Measurements from ENCODE around the gene ASS1.

Gene ASS1

DNA sequence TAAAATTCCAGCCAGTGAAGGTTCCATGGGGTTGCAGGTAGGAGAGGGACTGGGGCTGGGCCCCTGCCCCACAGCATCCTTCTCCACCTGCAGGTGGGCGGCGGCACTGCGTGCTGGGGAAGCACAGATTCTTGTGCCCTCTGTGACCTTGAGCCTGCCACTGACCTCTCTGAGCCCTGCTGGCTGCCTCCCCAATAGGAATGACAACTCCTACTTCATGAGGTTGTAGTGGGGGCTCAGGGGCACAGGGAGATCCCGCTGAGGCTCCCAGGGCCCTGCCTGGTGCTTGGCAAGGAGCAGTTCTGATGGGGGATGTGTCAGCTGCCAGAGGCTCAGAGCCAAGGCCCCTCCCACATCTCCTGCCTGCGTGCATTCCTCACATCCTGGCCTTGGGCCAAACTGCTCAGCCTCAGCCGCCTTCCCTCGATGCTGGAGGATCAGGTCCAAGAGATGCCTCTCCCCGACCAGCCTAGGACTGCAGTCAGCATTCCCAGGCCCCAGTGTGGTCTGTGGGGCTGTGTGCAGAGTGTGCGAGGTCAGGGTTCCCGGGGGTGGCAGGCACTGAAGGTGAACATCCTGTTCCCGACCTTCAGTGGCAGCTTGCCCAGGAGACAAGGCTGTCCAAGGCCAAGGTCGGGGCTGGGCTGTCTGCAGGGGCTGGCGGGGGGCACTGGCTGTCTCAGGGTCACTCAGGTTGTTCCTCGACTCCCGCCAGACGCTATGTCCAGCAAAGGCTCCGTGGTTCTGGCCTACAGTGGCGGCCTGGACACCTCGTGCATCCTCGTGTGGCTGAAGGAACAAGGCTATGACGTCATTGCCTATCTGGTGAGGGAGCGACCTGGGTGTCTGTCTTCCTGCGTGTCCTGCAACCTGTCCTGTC is 7.0 kb downstream of the ASS1 start (continued):
- TF ChIP-seq ZNF792 (tag by site-specific recombination; IDR thresholded peaks at IDR 0.05) (no peak), ZNF184 (tag by site-specific recombination; IDR thresholded peaks at IDR 0.05) (no peak), ZNF677 (tag by site-specific recombination; IDR thresholded peaks at IDR 0.05) (no peak), ATF2 (tag by site-specific recombination; IDR thresholded peaks at IDR 0.05; ENCODE audit: low read depth) (peak; percentile 87), ZNF26 (tag by site-specific recombination; IDR thresholded peaks at IDR 0.05) (no peak), TRIM28 (IDR thresholded peaks at IDR 0.05; ENCODE audit: borderline replicate concordance, low read length) (no peak), ZNF660 (tag by site-specific recombination; IDR thresholded peaks at IDR 0.05) (peak; percentile 96; the same call in 1 of the 2 replicates), ZNF670 (tag by site-specific recombination; IDR thresholded peaks at IDR 0.05; ENCODE audit: low read depth) (no peak), ZNF558 (tag by site-specific recombination; IDR thresholded peaks at IDR 0.05) (no peak), ZNF610 (tag by site-specific recombination; IDR thresholded peaks at IDR 0.05; ENCODE audit: borderline replicate concordance) (no peak), ZNF155 (tag by site-specific recombination; IDR thresholded peaks at IDR 0.05) (no peak), ZNF560 (tag by site-specific recombination; IDR thresholded peaks at IDR 0.05; ENCODE audit: borderline replicate concordance) (no peak), ZSCAN30 (tag by site-specific recombination; IDR thresholded peaks at IDR 0.05) (no peak), ZNF777 (tag by site-specific recombination; IDR thresholded peaks at IDR 0.05; ENCODE audit: borderline replicate concordance) (no peak), ZNF433 (tag by site-specific recombination; IDR thresholded peaks at IDR 0.05; ENCODE audit: low read depth) (no peak), ZNF324 (tag by site-specific recombination; IDR thresholded peaks at IDR 0.05) (no peak), ZNF785 (tag by site-specific recombination; IDR thresholded peaks at IDR 0.05) (no peak), ZNF114 (tag by site-specific recombination; IDR thresholded peaks at IDR 0.05) (no peak), ZNF416 (tag by site-specific recombination; IDR thresholded peaks at IDR 0.05) (no peak), ZBTB21 (tag by site-specific recombination; IDR thresholded peaks at IDR 0.05) (no peak; the same call in 1 of the 2 replicates), ZNF654 (tag by site-specific recombination; IDR thresholded peaks at IDR 0.05; ENCODE audit: low read depth) (no peak), SALL2 (tag by site-specific recombination; IDR thresholded peaks at IDR 0.05; ENCODE audit: borderline replicate concordance) (no peak), ZNF366 (tag by site-specific recombination; conservative IDR thresholded peaks at IDR 0.05) (peak; percentile 50; the same call in 1 of the 2 replicates), OSR2 (tag by site-specific recombination; IDR thresholded peaks at IDR 0.05) (no peak; the same call in 1 of the 2 replicates), OVOL3 (tag by site-specific recombination; IDR thresholded peaks at IDR 0.05) (no peak), ZNF24 (tag by site-specific recombination; IDR thresholded peaks at IDR 0.05) (0 out of 2 replicates have a peak, but pooled peaks have one; percentile 24), ZNF132 (tag by site-specific recombination; IDR thresholded peaks at IDR 0.05; ENCODE audit: borderline replicate concordance) (no peak), ZBTB1 (tag by site-specific recombination; IDR thresholded peaks at IDR 0.05) (no peak), ZNF341 (tag by site-specific recombination; IDR thresholded peaks at IDR 0.05; ENCODE audit: low read depth) (no peak), ZNF274 (IDR thresholded peaks at IDR 0.05; ENCODE audit: low read length) (no peak), ZNF274 (tag by site-specific recombination; IDR thresholded peaks at IDR 0.05; ENCODE audit: borderline replicate concordance) (no peak), ZNF214 (tag by site-specific recombination; IDR thresholded peaks at IDR 0.05; ENCODE audit: borderline replicate concordance) (no peak), ZNF423 (tag by site-specific recombination; IDR thresholded peaks at IDR 0.05) (no peak), ZNF112 (tag by site-specific recombination; IDR thresholded peaks at IDR 0.05) (no peak)
- TF ChIP-seq, protein P1, sequence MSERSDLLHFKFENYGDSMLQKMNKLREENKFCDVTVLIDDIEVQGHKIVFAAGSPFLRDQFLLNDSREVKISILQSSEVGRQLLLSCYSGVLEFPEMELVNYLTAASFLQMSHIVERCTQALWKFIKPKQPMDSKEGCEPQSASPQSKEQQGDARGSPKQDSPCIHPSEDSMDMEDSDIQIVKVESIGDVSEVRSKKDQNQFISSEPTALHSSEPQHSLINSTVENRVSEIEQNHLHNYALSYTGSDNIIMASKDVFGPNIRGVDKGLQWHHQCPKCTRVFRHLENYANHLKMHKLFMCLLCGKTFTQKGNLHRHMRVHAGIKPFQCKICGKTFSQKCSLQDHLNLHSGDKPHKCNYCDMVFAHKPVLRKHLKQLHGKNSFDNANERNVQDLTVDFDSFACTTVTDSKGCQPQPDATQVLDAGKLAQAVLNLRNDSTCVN (tag by site-specific recombination; optimal IDR thresholded peaks at IDR 0.05), result no peak
- TF ChIP-seq, protein P2, sequence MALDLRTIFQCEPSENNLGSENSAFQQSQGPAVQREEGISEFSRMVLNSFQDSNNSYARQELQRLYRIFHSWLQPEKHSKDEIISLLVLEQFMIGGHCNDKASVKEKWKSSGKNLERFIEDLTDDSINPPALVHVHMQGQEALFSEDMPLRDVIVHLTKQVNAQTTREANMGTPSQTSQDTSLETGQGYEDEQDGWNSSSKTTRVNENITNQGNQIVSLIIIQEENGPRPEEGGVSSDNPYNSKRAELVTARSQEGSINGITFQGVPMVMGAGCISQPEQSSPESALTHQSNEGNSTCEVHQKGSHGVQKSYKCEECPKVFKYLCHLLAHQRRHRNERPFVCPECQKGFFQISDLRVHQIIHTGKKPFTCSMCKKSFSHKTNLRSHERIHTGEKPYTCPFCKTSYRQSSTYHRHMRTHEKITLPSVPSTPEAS (tag by site-specific recombination; IDR thresholded peaks at IDR 0.05), result no peak
